Pancreas (tissue), 10 donors: ENCODE measurements around the gene ADCK2. TPM values are rescaled to one million over a fixed set of nuclear protein-coding genes. Genes with fewer than 3 reads are reported as not detected.
"Not testable (repeated sequence)": the region's sequence is repeated elsewhere in the genome, so short reads cannot be mapped to it uniquely, and the experiment has no call there.

Source experiments
- ATAC-seq, 4 donors: fragments of 200-7000 bp; cut with Tn5 transposase; one replicate each; pipeline versions ENCODE4 v1.8.0 to v1.9.1; 2020; ENCODE audit warnings: mild to moderate bottlenecking in 4 of 4, moderate library complexity in 4 of 4
- DNase-seq, 6 donors: peaks; one replicate each; pipeline ENCODE4 v3.0.0-alpha.2; 2020
- FAIRE-seq: peaks from 2 replicates; lab custom pipeline; 2012; peaks lifted over from hg19 to GRCh38; lab: Jason Lieb, UNC
- H3K27ac ChIP-seq, 4 donors: fragments of 200-600 bp; sonication (generic); 1 replicate in 3 of 4; 2 replicates in 1 of 4; pipeline versions ENCODE4 v1.5.0 to v1.8.0; 2020
- H3K27me3 ChIP-seq, 4 donors: fragments of 200-600 bp; one replicate each; pipeline ENCODE4 v1.8.0; 2021
- H3K36me3 ChIP-seq, 3 donors: fragments of 200-600 bp; sonication (generic) in 1 of 3; one replicate each; pipeline versions ENCODE4 v1.5.0 to v1.8.0; 2020 to 2021
- H3K4me1 ChIP-seq, 3 donors: fragments of 200-600 bp; one replicate each; pipeline ENCODE4 v1.8.0; 2021
- H3K4me3 ChIP-seq, 4 donors: fragments of 200-600 bp; sonication (generic) in 2 of 4; one replicate each; pipeline versions ENCODE4 v1.5.0 to v1.8.0; 2020 to 2021
- H3K9me3 ChIP-seq, 4 donors: fragments of 200-600 bp; one replicate each; pipeline ENCODE4 v1.8.0; 2021
- CTCF ChIP-seq, 4 donors: fragments of 200-600 bp; sonication (generic) in 3 of 4; IDR thresholded peaks; one replicate each; pipeline versions ENCODE4 v1.5.0 to v1.8.0; 2021; ENCODE audit warnings: antibody characterized with exemption in 4 of 4
- WGBS, 2 donors: extraction: QIAGEN DNeasy Blood & Tissue Kit; methylation state at CpG; one replicate each; pipeline ENCODE4 v1.1.7; 2013; 5-methylcytosine and 5-hydroxymethylcytosine counted together
- intact Hi-C, 3 donors: fragments of 100-400 bp; cut with DNase I; formaldehyde crosslinking; loops; one replicate each; pipeline versions ENCODE4 v1.11.1 to v1.14.2; 2022
- polyA plus RNA-seq, 2 donors: library from polyadenylated mRNA; stranded (reverse); fragments of 200-250 nt; gene quantifications; one replicate each; pipeline ENCODE4 v1.2.3, GENCODE V29; 2013
- total RNA-seq, 6 donors: library from RNA; stranded (reverse); fragmentation: NEBNext Ultra II Directional in 4 of 6; extraction: Animal tissue kit (Norgen Biotek cat#: 25700) in 4 of 6; gene quantifications; one replicate each; pipeline versions ENCODE4 v1.2.1 to v1.2.4, GENCODE V29; 2021 to 2023
- donor health status: healthy with polysubstance abuse.
- donor health status: DM: no; HTN: no; CAD: no; lungs with moderate emphysema.
- donor health status: DM: no; HTN: no; CAD: no.
- donor health status: control.
- donor health status: control.
- donor health status: Bipolar disorder and iron deficiency.
- donor health status: DM: yes; HTN: yes; CAD: no.
- donor health status: DM: no; HTN: no; CAD: no.
- donor health status: DM: no; HTN: no; CAD: no.
- donor health status: DM: yes; HTN: yes; CAD: no.

ADCK2 gene
- total and polyA plus RNA-seq, 8 donors = 6.5 to 13.3 (median 8.4) TPM

- H3K4me1 ChIP-seq = no peaks in the 10 kb centered on the region
- ATAC-seq (no peak), DNase-seq (no peak), FAIRE-seq (no peak)
- no peaks in the 10 kb centered on the region for H3K27me3 ChIP-seq
- no peak overlapping the region for H3K27ac ChIP-seq
- H3K4me3 ChIP-seq = no peak overlapping the region
- 82 to 90% methylated on average over 6 of the region's 6 CpGs for WGBS, 2 donors
- H3K36me3 ChIP-seq = no peaks in the 10 kb centered on the region
- intact Hi-C loops = no loop called here
- no peak for TF ChIP-seq CTCF (IDR thresholded peaks at IDR 0.05)
- no peaks in the 10 kb centered on the region for H3K9me3 ChIP-seq
Observed at GRCh38 chr7:140688341-140688740, 15.6 kb downstream of the ADCK2 start.

- Histone ChIP-seq H3K4me3 (no peak overlapping the region), H3K4me1 (no peaks in the 10 kb centered on the region), H3K27me3 (no peaks in the 10 kb centered on the region), H3K36me3 (no peaks in the 10 kb centered on the region), H3K27ac (no peak overlapping the region), H3K9me3 (no peaks in the 10 kb centered on the region)
- no peak for DNase-seq
- intact Hi-C loops = no loop called here
- TF ChIP-seq CTCF (IDR thresholded peaks at IDR 0.05) = no peak
- no peak for FAIRE-seq
- 94% methylated on average over 15 to 16 of the region's 16 CpGs for WGBS, 2 donors
- ATAC-seq = no peak
Observed at GRCh38 chr7:140689199-140690152, 16.7 kb downstream of the ADCK2 start.

GRCh38 chr7:140691376-140692045 is 18.8 kb downstream of the ADCK2 start:
- no peak for ATAC-seq
- TF ChIP-seq CTCF (IDR thresholded peaks at IDR 0.05) = no peak
- H3K27ac ChIP-seq = no peak overlapping the region
- intact Hi-C loops = no loop called here
- no peaks in the 10 kb centered on the region for H3K9me3 ChIP-seq
- no peaks in the 10 kb centered on the region for H3K4me1 ChIP-seq
- FAIRE-seq = no peak
- no peaks in the 10 kb centered on the region for H3K27me3 ChIP-seq
- no peak for DNase-seq
- H3K36me3 ChIP-seq = no peaks in the 10 kb centered on the region
- whole genome bisulfite sequencing, 2 donors = 86 to 89% methylated on average over 12 of the region's 12 CpGs
- no peak overlapping the region for H3K4me3 ChIP-seq

- 92 to 97% methylated on average over 10 of the region's 10 CpGs for WGBS, 2 donors
- H3K36me3 ChIP-seq, FAIRE-seq, ATAC-seq, H3K27ac ChIP-seq, H3K9me3 ChIP-seq, H3K4me1 ChIP-seq, DNase-seq, intact Hi-C loops, H3K27me3 ChIP-seq, H3K4me3 ChIP-seq: not testable (repeated sequence)
Observed at GRCh38 chr7:140693849-140694248, 21.1 kb downstream of the ADCK2 start.

GRCh38 chr7:140694592-140694991 is 21.8 kb downstream of the ADCK2 start:
- FAIRE-seq (no peak), DNase-seq (no peak), ATAC-seq (no peak)
- peaks cover 0 to 7% (median 5%) of the 10 kb centered on the region in 3 donors for H3K4me1 ChIP-seq
- no peaks in the 10 kb centered on the region for H3K9me3 ChIP-seq
- H3K27me3 ChIP-seq = no peaks in the 10 kb centered on the region
- TF ChIP-seq CTCF (IDR thresholded peaks at IDR 0.05) = no peak
- intact Hi-C loops = no loop called here
- no peak overlapping the region for H3K27ac ChIP-seq
- no peak overlapping the region for H3K4me3 ChIP-seq
- H3K36me3 ChIP-seq = no peaks in the 10 kb centered on the region
- 82 to 88% methylated on average over 6 of the region's 6 CpGs for WGBS, 2 donors
